IPS-11a (cell line): Measurements from ENCODE around the gene IL1RAP.
"Not testable (repeated sequence)": the region's sequence is repeated elsewhere in the genome, so short reads cannot be mapped to it uniquely, and the experiment has no call there.

Experiments
- H3K4me3 ChIP-seq: one replicate; pipeline ENCODE4 v1.5.1; 2013; ENCODE audit warnings: low read depth, low read length, control low read depth

IL1RAP gene

GRCh38 chr3:190506271-190506670 is 7.6 kb upstream of the IL1RAP start:
- no peak overlapping the region for H3K4me3 ChIP-seq

GRCh38 chr3:190512666-190513065 is 1.2 kb upstream of the IL1RAP start:
- H3K4me3 ChIP-seq, result no peak overlapping the region

GRCh38 chr3:190514413-190515153 is 698 bp downstream of the IL1RAP start:
- peak overlapping the region; percentile 71 for H3K4me3 ChIP-seq

- H3K4me3 ChIP-seq, result no peak overlapping the region
Measured at GRCh38 chr3:190516416-190516815, 2.5 kb downstream of the IL1RAP start.

- H3K4me3 ChIP-seq, result no peak overlapping the region
Measured at GRCh38 chr3:190517687-190518086, 3.8 kb downstream of the IL1RAP start.

GRCh38 chr3:190518531-190518930 is 4.6 kb downstream of the IL1RAP start:
- H3K4me3 ChIP-seq, result not testable (repeated sequence)

- H3K4me3 ChIP-seq, result no peak overlapping the region
Measured at GRCh38 chr3:190519886-190520285, 6.0 kb downstream of the IL1RAP start.

GRCh38 chr3:190521998-190522397 is 8.1 kb downstream of the IL1RAP start:
- no peak overlapping the region for H3K4me3 ChIP-seq

- no peak overlapping the region for H3K4me3 ChIP-seq
Measured at GRCh38 chr3:190522621-190523222, 8.8 kb downstream of the IL1RAP start.

GRCh38 chr3:190524942-190525341 is 11.1 kb downstream of the IL1RAP start:
- no peak overlapping the region for H3K4me3 ChIP-seq

GRCh38 chr3:190525634-190526033 is 11.7 kb downstream of the IL1RAP start:
- H3K4me3 ChIP-seq, result no peak overlapping the region

GRCh38 chr3:190526787-190527762 is 13.2 kb downstream of the IL1RAP start:
- no peak overlapping the region for H3K4me3 ChIP-seq

GRCh38 chr3:190528706-190529105 is 14.8 kb downstream of the IL1RAP start:
- no peak overlapping the region for H3K4me3 ChIP-seq

- no peak overlapping the region for H3K4me3 ChIP-seq
Measured at GRCh38 chr3:190531406-190531805, 17.5 kb downstream of the IL1RAP start.

GRCh38 chr3:190532731-190533203 is 18.9 kb downstream of the IL1RAP start:
- H3K4me3 ChIP-seq, result no peak overlapping the region

GRCh38 chr3:190533511-190534281 is 19.8 kb downstream of the IL1RAP start:
- H3K4me3 ChIP-seq, result no peak overlapping the region

- no peak overlapping the region for H3K4me3 ChIP-seq
Measured at GRCh38 chr3:190534386-190534785, 20.5 kb downstream of the IL1RAP start.

- H3K4me3 ChIP-seq, result no peak overlapping the region
Measured at GRCh38 chr3:190534986-190535385, 21.1 kb downstream of the IL1RAP start.

- no peak overlapping the region for H3K4me3 ChIP-seq
Measured at GRCh38 chr3:190537146-190537545, 23.3 kb downstream of the IL1RAP start.

- H3K4me3 ChIP-seq, result no peak overlapping the region
Measured at GRCh38 chr3:190538288-190538687, 24.4 kb downstream of the IL1RAP start.

GRCh38 chr3:190539526-190539925 is 25.6 kb downstream of the IL1RAP start:
- no peak overlapping the region for H3K4me3 ChIP-seq
